ENCODE results near the gene GSTA4.
A peak's percentile ranks its signal among the peaks of the same experiment; 100 is the strongest.
"Not testable (repeated sequence)": the region's sequence is repeated elsewhere in the genome, so short reads cannot be mapped to it uniquely, and the experiment has no call there.

GSTA4 gene, protein sequence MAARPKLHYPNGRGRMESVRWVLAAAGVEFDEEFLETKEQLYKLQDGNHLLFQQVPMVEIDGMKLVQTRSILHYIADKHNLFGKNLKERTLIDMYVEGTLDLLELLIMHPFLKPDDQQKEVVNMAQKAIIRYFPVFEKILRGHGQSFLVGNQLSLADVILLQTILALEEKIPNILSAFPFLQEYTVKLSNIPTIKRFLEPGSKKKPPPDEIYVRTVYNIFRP

DNA sequence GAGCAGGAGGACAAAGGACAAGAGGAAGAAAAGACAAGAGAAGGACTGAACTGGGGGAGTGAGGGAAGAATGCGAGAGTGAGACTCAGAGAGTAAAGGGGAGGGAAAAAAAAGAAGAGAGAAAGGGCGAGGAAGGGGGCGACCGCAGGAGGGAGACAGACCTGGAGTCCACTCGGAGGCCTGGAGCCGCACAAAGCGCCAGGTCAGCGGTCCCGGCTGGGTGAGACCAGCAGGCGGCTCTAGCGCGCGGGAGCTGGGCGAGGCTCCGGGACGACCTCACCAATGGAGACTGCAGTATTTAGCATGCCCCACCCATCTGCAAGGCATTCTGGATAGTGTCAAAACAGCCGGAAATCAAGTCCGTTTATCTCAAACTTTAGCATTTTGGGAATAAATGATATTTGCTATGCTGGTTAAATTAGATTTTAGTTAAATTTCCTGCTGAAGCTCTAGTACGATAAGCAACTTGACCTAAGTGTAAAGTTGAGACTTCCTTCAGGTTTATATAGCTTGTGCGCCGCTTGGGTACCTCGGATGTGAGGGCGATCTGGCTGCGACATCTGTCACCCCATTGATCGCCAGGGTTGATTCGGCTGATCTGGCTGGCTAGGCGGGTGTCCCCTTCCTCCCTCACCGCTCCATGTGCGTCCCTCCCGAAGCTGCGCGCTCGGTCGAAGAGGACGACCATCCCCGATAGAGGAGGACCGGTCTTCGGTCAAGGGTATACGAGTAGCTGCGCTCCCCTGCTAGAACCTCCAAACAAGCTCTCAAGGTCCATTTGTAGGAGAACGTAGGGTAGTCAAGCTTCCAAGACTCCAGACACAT, at the start of gene GSTA4:
TSS of gene GSTA4 (minus strand) at position 196 of the 824 bp plus-strand sequence. CDS start 1,041 bp downstream, outside the sequence.
- not testable (repeated sequence) for H3K9me3 ChIP-seq (ENCODE audit: insufficient read depth, low read length); H3K27me3 ChIP-seq (ENCODE audit: low read depth, low read length); H4K20me1 ChIP-seq (ENCODE audit: insufficient read depth, low read length); H3K36me3 ChIP-seq (replicated peaks; ENCODE audit: low read depth, low read length); H3K79me2 ChIP-seq (ENCODE audit: low read length)
- Histone ChIP-seq H3K9ac (ENCODE audit: low read length) (peak within 1 kb of the TSS; percentile 84), H2AFZ (ENCODE audit: low read depth, low read length) (peak within 1 kb of the TSS; percentile 92), H3K4me2 (ENCODE audit: low read length) (peak within 1 kb of the TSS; percentile 81), H3K27ac (ENCODE audit: low read length) (peak within 1 kb of the TSS; percentile 70), H3K4me1 (ENCODE audit: low read length) (peaks cover 10% of the 10 kb centered on the region; the same call in 1 of the 2 replicates), H3K4me3 (ENCODE audit: low read length) (peak within 1 kb of the TSS; percentile 82)
- TF ChIP-seq, protein P1, sequence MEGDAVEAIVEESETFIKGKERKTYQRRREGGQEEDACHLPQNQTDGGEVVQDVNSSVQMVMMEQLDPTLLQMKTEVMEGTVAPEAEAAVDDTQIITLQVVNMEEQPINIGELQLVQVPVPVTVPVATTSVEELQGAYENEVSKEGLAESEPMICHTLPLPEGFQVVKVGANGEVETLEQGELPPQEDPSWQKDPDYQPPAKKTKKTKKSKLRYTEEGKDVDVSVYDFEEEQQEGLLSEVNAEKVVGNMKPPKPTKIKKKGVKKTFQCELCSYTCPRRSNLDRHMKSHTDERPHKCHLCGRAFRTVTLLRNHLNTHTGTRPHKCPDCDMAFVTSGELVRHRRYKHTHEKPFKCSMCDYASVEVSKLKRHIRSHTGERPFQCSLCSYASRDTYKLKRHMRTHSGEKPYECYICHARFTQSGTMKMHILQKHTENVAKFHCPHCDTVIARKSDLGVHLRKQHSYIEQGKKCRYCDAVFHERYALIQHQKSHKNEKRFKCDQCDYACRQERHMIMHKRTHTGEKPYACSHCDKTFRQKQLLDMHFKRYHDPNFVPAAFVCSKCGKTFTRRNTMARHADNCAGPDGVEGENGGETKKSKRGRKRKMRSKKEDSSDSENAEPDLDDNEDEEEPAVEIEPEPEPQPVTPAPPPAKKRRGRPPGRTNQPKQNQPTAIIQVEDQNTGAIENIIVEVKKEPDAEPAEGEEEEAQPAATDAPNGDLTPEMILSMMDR (IDR thresholded peaks at IDR 0.05; ENCODE audit: low read depth, low read length) = peak; percentile 70

DNA sequence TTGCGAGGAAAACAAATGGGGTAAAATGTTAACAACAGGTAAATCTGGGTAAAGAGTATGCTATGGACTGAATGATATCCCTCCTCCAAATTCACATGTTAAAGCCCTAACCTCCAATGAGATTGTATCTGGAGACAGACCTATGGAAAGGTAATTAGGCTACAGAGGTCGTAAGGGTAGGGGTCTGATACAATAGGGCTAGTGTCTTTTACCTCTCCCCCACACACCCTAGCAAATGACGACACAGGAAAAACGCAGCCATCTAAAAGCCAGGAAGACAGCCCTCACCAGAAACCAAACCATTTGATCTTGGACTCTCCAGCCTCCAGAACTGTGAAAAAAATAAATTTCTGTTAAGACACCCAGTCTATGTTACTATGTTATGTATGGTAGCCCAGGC, 49.5 kb upstream of the GSTA4 start:
- H2AFZ ChIP-seq (ENCODE audit: low read depth, low read length) = no peak overlapping the region
- H3K9me3 ChIP-seq (ENCODE audit: insufficient read depth, low read length) = no peaks in the 10 kb centered on the region
- no peaks in the 10 kb centered on the region for H3K79me2 ChIP-seq (ENCODE audit: low read length)
- H4K20me1 ChIP-seq (ENCODE audit: insufficient read depth, low read length) = no peaks in the 10 kb centered on the region
- H3K4me3 ChIP-seq (ENCODE audit: low read length) = no peak overlapping the region
- no peak overlapping the region for H3K4me2 ChIP-seq (ENCODE audit: low read length)
- H3K36me3 ChIP-seq (replicated peaks; ENCODE audit: low read depth, low read length) = peaks cover 13% of the 10 kb centered on the region
- H3K9ac ChIP-seq (ENCODE audit: low read length) = no peak overlapping the region
- TF ChIP-seq, protein P1 (IDR thresholded peaks at IDR 0.05; ENCODE audit: low read depth, low read length) = no peak
- H3K27ac ChIP-seq (ENCODE audit: low read length) = no peak overlapping the region
- H3K27me3 ChIP-seq (ENCODE audit: low read depth, low read length) = no peaks in the 10 kb centered on the region
- no peaks in the 10 kb centered on the region for H3K4me1 ChIP-seq (ENCODE audit: low read length)

DNA sequence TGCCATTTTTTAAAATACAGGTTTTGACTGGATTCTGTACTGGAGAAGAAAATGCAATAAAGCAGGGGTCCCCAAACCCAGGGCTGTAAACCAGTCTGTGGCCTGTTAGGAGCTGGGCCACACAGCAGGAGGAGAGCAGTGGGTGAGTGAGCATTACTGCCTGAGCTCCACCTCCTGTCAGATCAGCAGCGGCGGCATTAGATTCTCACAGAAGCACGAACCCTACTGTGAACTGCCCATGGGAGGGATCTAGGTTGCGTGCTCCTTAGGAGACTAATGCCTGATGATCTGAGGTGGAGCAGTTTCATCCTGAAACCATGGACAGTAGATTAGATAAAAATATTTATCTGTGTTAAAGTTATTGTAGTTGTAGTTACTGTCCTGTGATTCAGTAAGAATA, 49.0 kb upstream of the GSTA4 start:
- H3K27ac ChIP-seq (ENCODE audit: low read length) = no peak overlapping the region
- H3K4me1 ChIP-seq (ENCODE audit: low read length) = no peaks in the 10 kb centered on the region
- no peak overlapping the region for H3K4me2 ChIP-seq (ENCODE audit: low read length)
- TF ChIP-seq, protein P1 (IDR thresholded peaks at IDR 0.05; ENCODE audit: low read depth, low read length) = no peak
- TF ChIP-seq EZH2phosphoT487 (IDR thresholded peaks at IDR 0.05; ENCODE audit: low read depth) = no peak
- H3K36me3 ChIP-seq (replicated peaks; ENCODE audit: low read depth, low read length) = peaks cover 18% of the 10 kb centered on the region
- H3K27me3 ChIP-seq (ENCODE audit: low read depth, low read length) = no peaks in the 10 kb centered on the region
- H3K9me3 ChIP-seq (ENCODE audit: insufficient read depth, low read length) = no peaks in the 10 kb centered on the region
- no peak overlapping the region for H3K4me3 ChIP-seq (ENCODE audit: low read length)
- H4K20me1 ChIP-seq (ENCODE audit: insufficient read depth, low read length) = no peaks in the 10 kb centered on the region
- no peaks in the 10 kb centered on the region for H3K79me2 ChIP-seq (ENCODE audit: low read length)
- H3K9ac ChIP-seq (ENCODE audit: low read length) = no peak overlapping the region
- H2AFZ ChIP-seq (ENCODE audit: low read depth, low read length) = no peak overlapping the region

DNA sequence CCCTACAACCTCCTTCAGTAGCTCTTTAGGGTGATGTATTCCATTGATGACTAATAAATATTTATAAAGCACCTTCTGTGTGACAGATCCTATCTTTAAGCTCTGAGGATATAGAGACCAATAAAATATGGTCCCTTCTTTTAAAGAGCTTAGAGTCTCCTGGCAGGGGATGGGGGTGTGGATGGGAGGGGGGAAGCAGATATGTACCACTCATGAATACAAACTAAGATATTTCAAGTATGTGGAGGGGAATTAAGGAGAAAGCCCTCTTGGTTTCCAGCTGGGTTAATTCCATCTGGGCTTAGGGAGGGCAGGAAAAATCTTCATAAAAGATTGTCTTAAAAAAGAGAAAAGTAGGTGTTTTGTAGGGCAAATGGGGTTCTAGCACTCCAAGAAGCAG, 48.5 kb upstream of the GSTA4 start:
- Histone ChIP-seq H3K4me3 (ENCODE audit: low read length) (no peak overlapping the region), H3K9ac (ENCODE audit: low read length) (no peak overlapping the region), H3K79me2 (ENCODE audit: low read length) (no peaks in the 10 kb centered on the region), H4K20me1 (ENCODE audit: insufficient read depth, low read length) (no peaks in the 10 kb centered on the region), H3K27me3 (ENCODE audit: low read depth, low read length) (no peaks in the 10 kb centered on the region), H3K4me2 (ENCODE audit: low read length) (no peak overlapping the region), H3K27ac (ENCODE audit: low read length) (no peak overlapping the region), H3K36me3 (replicated peaks; ENCODE audit: low read depth, low read length) (peaks cover 21% of the 10 kb centered on the region), H3K4me1 (ENCODE audit: low read length) (no peaks in the 10 kb centered on the region), H2AFZ (ENCODE audit: low read depth, low read length) (no peak overlapping the region), H3K9me3 (ENCODE audit: insufficient read depth, low read length) (no peaks in the 10 kb centered on the region)
- TF ChIP-seq, protein P1 (IDR thresholded peaks at IDR 0.05; ENCODE audit: low read depth, low read length) = no peak
- no peak for TF ChIP-seq EZH2phosphoT487 (IDR thresholded peaks at IDR 0.05; ENCODE audit: low read depth)
